ENCODE measurements around the gene TM9SF1.

TM9SF1 gene, protein sequence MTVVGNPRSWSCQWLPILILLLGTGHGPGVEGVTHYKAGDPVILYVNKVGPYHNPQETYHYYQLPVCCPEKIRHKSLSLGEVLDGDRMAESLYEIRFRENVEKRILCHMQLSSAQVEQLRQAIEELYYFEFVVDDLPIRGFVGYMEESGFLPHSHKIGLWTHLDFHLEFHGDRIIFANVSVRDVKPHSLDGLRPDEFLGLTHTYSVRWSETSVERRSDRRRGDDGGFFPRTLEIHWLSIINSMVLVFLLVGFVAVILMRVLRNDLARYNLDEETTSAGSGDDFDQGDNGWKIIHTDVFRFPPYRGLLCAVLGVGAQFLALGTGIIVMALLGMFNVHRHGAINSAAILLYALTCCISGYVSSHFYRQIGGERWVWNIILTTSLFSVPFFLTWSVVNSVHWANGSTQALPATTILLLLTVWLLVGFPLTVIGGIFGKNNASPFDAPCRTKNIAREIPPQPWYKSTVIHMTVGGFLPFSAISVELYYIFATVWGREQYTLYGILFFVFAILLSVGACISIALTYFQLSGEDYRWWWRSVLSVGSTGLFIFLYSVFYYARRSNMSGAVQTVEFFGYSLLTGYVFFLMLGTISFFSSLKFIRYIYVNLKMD

GRCh38 chr14:24195186-24196070 is at the start of gene TM9SF1:
TSS of gene TM9SF1 (minus strand) at chr14:24195441. CDS start at chr14:24195019, 422 bp downstream.
- peak; percentile 87 for DNase-seq

DNA sequence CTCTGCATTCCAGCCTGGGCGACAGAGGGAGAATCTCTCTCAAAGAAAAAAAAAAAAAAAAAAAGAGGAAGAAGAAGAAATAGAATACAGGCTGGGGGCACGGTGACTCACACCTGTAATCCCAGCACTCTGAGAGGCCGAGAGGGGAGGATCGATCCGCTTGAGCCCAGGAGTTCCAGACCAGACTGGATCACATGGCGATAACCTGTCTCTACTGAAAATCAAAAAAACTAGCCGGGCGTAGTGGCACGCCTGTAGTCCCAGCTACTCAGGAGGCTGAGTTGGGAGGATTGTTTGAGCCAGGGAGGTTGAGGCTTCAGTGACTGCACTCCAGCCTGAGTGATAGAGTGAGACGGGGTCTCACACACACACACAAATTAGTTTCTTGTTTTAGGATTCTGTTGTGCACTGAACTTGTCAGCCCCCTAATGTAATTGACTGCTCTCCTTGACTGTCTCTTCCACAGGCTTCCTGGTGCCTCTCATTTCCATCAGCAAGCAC is 48.1 kb upstream of the TM9SF1 start:
- DNase-seq: no peak

DNA sequence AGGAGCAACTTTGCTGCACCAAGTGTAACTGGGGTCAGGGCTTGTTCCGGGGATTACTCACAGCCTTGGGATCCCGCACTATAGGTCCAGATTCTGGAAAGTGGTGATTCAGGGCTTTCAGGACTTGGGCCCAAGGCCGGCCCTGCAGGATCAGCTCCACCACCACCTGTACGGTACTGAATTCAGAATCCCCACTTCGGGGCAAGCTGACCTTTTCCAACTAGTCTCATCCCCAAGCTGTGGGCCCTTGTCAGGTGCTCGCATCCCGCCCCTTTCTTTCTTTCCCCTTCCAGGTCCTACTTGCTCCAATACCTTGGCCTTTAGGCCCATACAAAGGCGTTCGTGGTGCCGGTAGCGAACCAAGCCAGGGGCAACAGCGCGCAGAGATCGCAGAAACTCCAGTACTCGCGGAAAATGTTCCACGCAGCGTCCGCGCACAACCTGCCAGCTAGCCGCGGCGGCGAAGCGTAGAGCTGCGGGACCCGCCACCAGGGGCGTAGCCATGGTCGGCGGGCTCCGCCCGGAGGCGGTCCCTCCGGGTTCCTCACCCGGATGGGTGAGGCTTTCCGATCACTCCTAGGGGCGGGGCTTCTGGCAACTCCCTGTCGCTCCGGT is 46.7 kb upstream of the TM9SF1 start:
- peak; percentile 93 for DNase-seq

GRCh38 chr14:24240110-24240918 is 45.1 kb upstream of the TM9SF1 start:
- DNase-seq: no peak

- DNase-seq: no peak
Observed at GRCh38 chr14:24238527-24239037, 43.3 kb upstream of the TM9SF1 start.

DNA sequence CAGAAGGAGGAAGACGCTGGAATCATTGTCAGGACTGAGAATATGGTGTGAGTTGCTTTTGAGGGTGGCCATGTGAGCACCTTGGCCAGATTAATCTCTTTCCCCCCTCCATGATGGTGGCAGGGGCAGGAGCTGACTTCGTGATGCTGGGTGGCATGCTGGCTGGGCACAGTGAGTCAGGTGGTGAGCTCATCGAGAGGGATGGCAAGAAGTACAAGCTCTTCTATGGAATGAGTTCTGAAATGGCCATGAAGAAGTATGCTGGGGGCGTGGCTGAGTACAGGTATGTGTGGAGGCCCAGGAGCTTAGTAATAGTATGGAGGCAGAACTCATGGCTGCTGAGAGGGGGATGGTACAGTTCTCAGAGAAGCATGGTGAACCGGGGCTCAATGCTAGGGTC is 42.9 kb upstream of the TM9SF1 start:
- DNase-seq: no peak

- DNase-seq: no peak
Observed at GRCh38 chr14:24237463-24237955, 42.3 kb upstream of the TM9SF1 start.

- no peak for DNase-seq
Observed at GRCh38 chr14:24236689-24237462, 41.6 kb upstream of the TM9SF1 start.

- DNase-seq: no peak
Observed at GRCh38 chr14:24235804-24236688, 40.8 kb upstream of the TM9SF1 start.

- no peak for DNase-seq
Observed at GRCh38 chr14:24234095-24235005, 39.1 kb upstream of the TM9SF1 start.

- DNase-seq: no peak
Observed at GRCh38 chr14:24233538-24233866, 38.3 kb upstream of the TM9SF1 start.

GRCh38 chr14:24232645-24233537 is 37.6 kb upstream of the TM9SF1 start, which contains the start of gene GMPR2:
TSS of gene GMPR2 (plus strand) at chr14:24232929. CDS start at chr14:24233254, 325 bp downstream.
- DNase-seq: no peak

DNA sequence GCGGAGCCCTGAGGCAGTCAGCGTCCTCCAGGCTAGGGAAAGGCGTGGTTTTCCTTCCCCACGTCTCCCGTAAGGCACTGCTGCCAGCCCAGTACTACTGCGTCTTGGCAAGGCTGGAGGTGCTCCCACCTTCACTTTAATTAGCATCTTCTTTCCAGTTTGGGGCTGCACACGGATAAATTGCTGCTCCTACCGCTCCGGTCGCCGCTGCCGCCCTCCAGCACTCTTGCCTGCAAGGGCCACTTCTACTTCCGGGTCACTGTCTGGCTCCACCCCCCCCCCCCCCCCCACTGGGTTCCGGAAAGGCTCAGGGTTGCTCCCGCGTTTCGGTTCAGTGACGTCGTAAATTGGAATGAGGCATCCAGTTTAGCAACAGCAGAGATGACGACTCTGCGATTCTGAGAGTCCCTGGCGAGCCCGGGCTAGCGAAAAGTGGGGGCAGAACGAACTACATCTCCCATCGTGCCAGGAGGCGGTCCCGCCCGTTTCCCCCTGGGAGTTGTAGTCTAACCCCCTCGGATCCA is 36.9 kb upstream of the TM9SF1 start, which contains the start of gene NEDD8:
NEDD8 (minus strand) TSS at position 247 of the 524 bp plus-strand sequence; CDS start at position 147, 100 bp downstream.
- DNase-seq: peak; percentile 94

DNA sequence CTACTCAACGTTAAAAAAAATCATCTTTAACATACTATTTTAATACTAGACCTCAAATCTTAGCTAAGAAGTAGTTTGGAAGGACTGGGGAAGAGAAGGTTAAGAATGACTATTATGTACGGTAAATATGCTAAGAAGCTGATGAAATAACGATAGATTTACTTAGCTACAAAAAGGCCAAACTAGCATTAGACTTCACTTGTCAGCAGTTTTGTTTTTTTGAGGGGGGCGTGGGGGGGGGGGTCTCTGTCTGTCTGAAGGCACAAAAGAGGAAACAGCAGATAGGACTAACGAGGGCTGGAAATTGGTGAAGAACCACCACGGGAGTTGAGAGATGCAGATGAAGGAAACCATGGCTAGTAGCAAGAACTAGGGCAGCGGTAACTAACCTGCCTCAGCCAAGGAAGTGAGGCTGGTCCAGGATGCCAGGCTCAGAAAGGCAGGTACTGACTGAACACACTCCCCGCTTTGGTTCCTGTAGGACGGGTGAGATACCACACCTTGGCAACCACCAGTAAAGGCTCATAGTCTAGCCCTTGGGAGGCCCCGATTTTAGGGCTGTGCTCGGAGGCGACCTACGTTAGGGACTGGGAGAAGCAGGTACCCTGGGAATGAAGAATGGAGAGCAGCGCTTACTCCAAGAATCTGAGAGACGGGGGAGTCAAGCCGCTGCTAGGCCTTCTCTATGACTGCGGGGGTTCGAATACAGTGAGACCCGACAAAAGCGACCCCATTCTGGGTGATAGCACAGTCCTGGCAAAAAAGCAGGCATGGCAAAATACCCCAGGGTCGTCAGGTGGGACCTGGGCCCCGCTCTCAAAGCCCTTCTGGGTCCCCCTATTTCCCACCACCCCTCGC is 36.3 kb upstream of the TM9SF1 start:
- no peak for DNase-seq

DNA sequence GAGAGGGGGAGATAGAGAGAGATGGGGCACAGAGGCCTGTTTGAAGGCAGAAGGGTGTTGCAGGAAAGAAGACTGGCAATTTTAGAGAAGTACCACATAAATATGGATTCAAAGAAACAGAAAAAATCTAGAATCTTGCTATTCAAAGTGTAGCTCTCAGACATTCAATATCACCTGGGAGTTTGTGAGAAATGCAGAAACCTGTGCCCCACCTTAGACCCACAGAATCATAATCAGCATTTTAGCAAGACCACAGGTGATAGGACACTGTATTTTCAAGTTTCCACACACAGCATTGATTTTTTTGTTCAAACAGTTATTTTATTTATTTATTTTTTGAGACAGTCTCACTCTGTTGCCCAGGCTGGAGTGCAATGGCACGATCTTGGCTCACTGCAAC is 33.7 kb upstream of the TM9SF1 start:
- DNase-seq: no peak

DNA sequence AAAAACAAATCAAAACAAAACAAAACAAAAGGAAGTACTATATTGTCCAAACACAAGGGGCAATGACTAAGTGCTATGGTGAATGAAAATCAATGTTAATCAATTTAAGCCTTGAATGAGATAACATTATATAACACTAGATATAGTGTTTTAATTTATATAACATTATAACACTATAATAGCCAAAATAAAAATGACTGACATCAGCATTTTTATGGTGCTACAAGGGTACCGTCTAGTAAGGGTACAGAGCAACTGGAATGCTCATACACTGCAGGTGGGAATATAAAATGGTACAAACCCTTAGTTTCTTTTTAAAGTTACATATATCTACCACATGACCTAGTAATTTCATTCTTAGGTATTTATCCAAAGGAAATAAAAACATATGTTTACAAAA is 31.2 kb upstream of the TM9SF1 start:
- DNase-seq: no peak
